GM12865 (cell line): ENCODE results near the gene SRPK2.
"Not testable (repeated sequence)": the region's sequence is repeated elsewhere in the genome, so short reads cannot be mapped to it uniquely, and the experiment has no call there.

ENCODE experiments used
- DNase-seq: peaks from one replicate; pipeline ENCODE4 v3.0.0; 2010; ENCODE audit warnings: low read depth
- H3K4me3 ChIP-seq: 2 replicates; pipeline ENCODE4 v1.5.1; 2011; ENCODE audit warnings: mild to moderate bottlenecking, low read depth, low read length, control low read depth
- CTCF ChIP-seq: IDR thresholded peaks from 2 replicates; pipeline ENCODE4 v1.5.1; 2011; ENCODE audit warnings: low read length, control low read depth, low read depth, inconsistent platforms; ENCODE audit not compliant: insufficient read depth; ENCODE audit errors: missing control alignments

SRPK2 gene

GRCh38 chr7:105244594-105244993 is 144.1 kb downstream of the SRPK2 start:
- no peak for DNase-seq
- no peak overlapping the region for H3K4me3 ChIP-seq
- no peak for TF ChIP-seq CTCF

GRCh38 chr7:105241198-105241597 is 147.5 kb downstream of the SRPK2 start:
- no peak overlapping the region for H3K4me3 ChIP-seq
- no peak for TF ChIP-seq CTCF
- DNase-seq = no peak

- H3K4me3 ChIP-seq = no peak overlapping the region
- DNase-seq = no peak
- no peak for TF ChIP-seq CTCF
Measured at GRCh38 chr7:105238198-105238765, 150.4 kb downstream of the SRPK2 start.

GRCh38 chr7:105234886-105235285 is 153.8 kb downstream of the SRPK2 start:
- no peak overlapping the region for H3K4me3 ChIP-seq
- no peak for TF ChIP-seq CTCF
- DNase-seq = no peak

- not testable (repeated sequence) for H3K4me3 ChIP-seq, DNase-seq
Measured at GRCh38 chr7:105232829-105233291, 155.9 kb downstream of the SRPK2 start.

GRCh38 chr7:105230486-105230885 is 158.2 kb downstream of the SRPK2 start:
- H3K4me3 ChIP-seq = no peak overlapping the region
- DNase-seq = no peak
- no peak for TF ChIP-seq CTCF

- TF ChIP-seq CTCF = no peak
- no peak overlapping the region for H3K4me3 ChIP-seq
- DNase-seq = no peak
Measured at GRCh38 chr7:105229641-105230040, 159.1 kb downstream of the SRPK2 start.
